Smooth muscle cell (in vitro differentiated cells): ENCODE results near the gene FGB. TPM values are rescaled to one million over a fixed set of nuclear protein-coding genes. Genes with fewer than 3 reads are reported as not detected.

ENCODE experiments used
- DNase-seq: peaks from one replicate; lab custom pipeline; 2025; ENCODE audit not compliant: unreplicated experiment; lab: John Stamatoyannopoulos, UW
- H2AFZ ChIP-seq: fragments of 200-600 bp; sonication (generic); 2 replicates; pipeline ENCODE4 v1.6.0; 2016; ENCODE audit warnings: antibody characterized with exemption, low read depth, mild to moderate bottlenecking
- H3F3A ChIP-seq: fragments of 200-600 bp; sonication (generic); 2 replicates; pipeline ENCODE4 v1.6.0; 2017; ENCODE audit warnings: antibody characterized with exemption, low read depth
- H3K27ac ChIP-seq: fragments of 200-600 bp; sonication (generic); 2 replicates; pipeline ENCODE4 v1.5.1; 2016; ENCODE audit warnings: low read depth, mild to moderate bottlenecking
- H3K27me3 ChIP-seq: fragments of 200-600 bp; sonication (generic); 2 replicates; pipeline ENCODE4 v1.6.1; 2016; ENCODE audit warnings: low read depth, mild to moderate bottlenecking
- H3K36me3 ChIP-seq: fragments of 200-600 bp; sonication (generic); 2 replicates; pipeline ENCODE4 v1.5.1; 2016; ENCODE audit warnings: low read depth
- H3K4me1 ChIP-seq: fragments of 200-600 bp; sonication (generic); 2 replicates; pipeline ENCODE4 v1.5.1; 2016; ENCODE audit warnings: low read depth
- H3K4me2 ChIP-seq: fragments of 200-600 bp; sonication (generic); 2 replicates; pipeline ENCODE4 v1.6.0; 2016; ENCODE audit warnings: mild to moderate bottlenecking
- H3K4me3 ChIP-seq: fragments of 200-600 bp; sonication (generic); 2 replicates; pipeline ENCODE4 v1.5.1; 2016; ENCODE audit warnings: mild to moderate bottlenecking
- H3K79me2 ChIP-seq: fragments of 200-600 bp; sonication (generic); 2 replicates; pipeline ENCODE4 v1.6.0; 2016; ENCODE audit warnings: low read depth, mild to moderate bottlenecking
- H3K9ac ChIP-seq: fragments of 200-600 bp; sonication (generic); 2 replicates; pipeline ENCODE4 v1.6.0; 2016; ENCODE audit warnings: low read depth
- H3K9me3 ChIP-seq: fragments of 200-600 bp; sonication (generic); replicated peaks from 2 replicates; pipeline ENCODE4 v1.5.1; 2016; ENCODE audit warnings: low read depth
- H4K20me1 ChIP-seq: fragments of 200-600 bp; sonication (generic); 2 replicates; pipeline ENCODE4 v1.6.0; 2016; ENCODE audit warnings: low read depth
- CTCF ChIP-seq: fragments of 200-600 bp; sonication (generic); IDR thresholded peaks from 2 replicates; pipeline ENCODE4 v1.5.1; 2017; ENCODE audit warnings: borderline replicate concordance, mild to moderate bottlenecking, antibody characterized with exemption; ENCODE audit not compliant: insufficient read depth, poor library complexity, severe bottlenecking
- WGBS: methylation state at CpG from one replicate; pipeline ENCODE4 v1.1.7; 2016; ENCODE audit warnings: low lambda C conversion rate; 5-methylcytosine and 5-hydroxymethylcytosine counted together
- polyA plus RNA-seq: library from polyadenylated mRNA; unstranded; fragments of >200 nt; fragmentation: Nextera tagmentation; extraction: Ambion mirVana; gene quantifications from 2 replicates; pipeline ENCODE4 v1.2.1, GENCODE V29; 2016
- total RNA-seq: library from RNA; depleted of rRNA; stranded (reverse); fragments of >200 nt; gene quantifications from 2 replicates; pipeline ENCODE4 v1.2.3, GENCODE V29; 2014

FGB gene
- total and polyA plus RNA-seq, 2 experiments from 2014 or later, result 1.1 TPM; not detected in 1

DNA sequence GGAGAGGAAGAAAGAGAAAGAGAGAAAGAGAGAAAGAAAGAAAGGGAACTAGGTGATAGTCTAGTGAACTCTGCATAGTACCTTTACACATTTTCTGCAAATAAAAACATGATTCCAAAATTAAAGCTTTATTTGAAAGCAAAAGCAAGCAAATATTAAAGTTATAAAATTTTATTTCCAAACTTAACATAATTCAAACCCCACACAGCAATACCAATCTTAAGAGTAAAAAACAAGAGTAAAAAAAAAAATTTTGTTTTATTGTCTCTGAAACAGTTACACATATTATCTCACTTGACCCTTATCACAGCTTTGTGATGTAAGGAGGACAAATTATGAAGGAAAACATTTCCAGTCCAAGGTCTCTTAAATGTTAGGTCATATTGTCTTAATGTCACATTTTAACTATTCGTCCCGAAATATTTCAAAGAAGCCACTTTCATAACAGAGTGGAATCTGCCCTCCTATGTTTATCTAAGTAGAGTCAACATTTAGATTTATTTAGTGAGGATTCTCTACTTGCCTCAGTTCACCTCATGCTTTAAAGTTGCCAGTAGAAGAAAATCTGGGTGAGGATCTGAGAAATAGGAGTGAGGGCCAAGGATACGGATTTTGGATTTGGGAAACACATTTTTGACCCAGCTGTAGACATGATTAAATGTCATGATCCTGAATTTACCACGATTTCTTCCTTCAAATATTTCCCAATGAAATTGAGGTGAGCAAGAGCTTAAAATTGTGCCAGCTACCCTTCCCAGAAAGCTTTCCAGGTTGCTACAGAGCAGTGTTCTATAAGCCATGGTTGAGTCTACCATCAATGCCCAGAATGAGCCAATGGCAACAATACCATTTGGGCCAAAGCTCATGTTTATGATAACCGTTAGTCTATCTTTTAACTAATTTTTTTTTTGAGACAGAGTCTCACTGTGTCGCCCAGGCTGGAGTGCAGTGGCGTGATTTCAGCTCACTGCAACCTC lies 35.3 kb downstream of the FGB start:
- Histone ChIP-seq H3K4me1 (no peaks in the 10 kb centered on the region), H4K20me1 (no peaks in the 10 kb centered on the region), H3K4me3 (no peak overlapping the region), H3K79me2 (no peaks in the 10 kb centered on the region), H3K4me2 (no peak overlapping the region), H3F3A (no peaks in the 10 kb centered on the region), H3K36me3 (no peaks in the 10 kb centered on the region), H3K9ac (no peak overlapping the region), H2AFZ (no peak overlapping the region), H3K27me3 (no peaks in the 10 kb centered on the region), H3K27ac (no peak overlapping the region), H3K9me3 (no peaks in the 10 kb centered on the region)
- TF ChIP-seq CTCF, result no peak
- no peak for DNase-seq
- WGBS, result 90% methylated on average over 7 of the region's 7 CpGs

- no peak overlapping the region for H3K4me2 ChIP-seq
Observed at GRCh38 chr4:154602404-154603020, 39.7 kb downstream of the FGB start.

GRCh38 chr4:154603033-154603943 lies 40.5 kb downstream of the FGB start:
- 88% methylated on average over 6 of the region's 6 CpGs for WGBS
- no peak for DNase-seq
- Histone ChIP-seq H2AFZ (no peak overlapping the region), H3K79me2 (no peaks in the 10 kb centered on the region), H4K20me1 (no peaks in the 10 kb centered on the region), H3F3A (no peaks in the 10 kb centered on the region), H3K4me3 (no peak overlapping the region), H3K4me1 (no peaks in the 10 kb centered on the region), H3K9ac (no peak overlapping the region), H3K27ac (no peak overlapping the region), H3K9me3 (no peaks in the 10 kb centered on the region), H3K4me2 (no peak overlapping the region), H3K36me3 (no peaks in the 10 kb centered on the region), H3K27me3 (peaks cover 10% of the 10 kb centered on the region)
- TF ChIP-seq CTCF, result no peak

More at GRCh38 chr4:154602404-154603020, 39.7 kb downstream of the FGB start:
- Histone ChIP-seq H3F3A (no peaks in the 10 kb centered on the region), H3K4me1 (no peaks in the 10 kb centered on the region), H2AFZ (no peak overlapping the region), H3K9ac (no peak overlapping the region), H3K36me3 (no peaks in the 10 kb centered on the region), H3K27ac (no peak overlapping the region), H3K9me3 (no peaks in the 10 kb centered on the region), H3K79me2 (no peaks in the 10 kb centered on the region), H3K4me3 (no peak overlapping the region), H4K20me1 (no peaks in the 10 kb centered on the region), H3K27me3 (peaks cover 7% of the 10 kb centered on the region)
- 85% methylated on average over 1 of the region's 1 CpG for WGBS
- no peak for DNase-seq
- no peak for TF ChIP-seq CTCF
